LNCaP clone FGC (cell line): ENCODE measurements around the gene C17orf75.
"Not testable (repeated sequence)": the region's sequence is repeated elsewhere in the genome, so short reads cannot be mapped to it uniquely, and the experiment has no call there.

Experiments used
- DNase-seq: peaks from one replicate; pipeline ENCODE4 v3.0.0-alpha.2; 2011; ENCODE audit warnings: low read depth
- H3K4me3 ChIP-seq: 2 replicates; pipeline ENCODE4 v1.5.1; 2011; ENCODE audit warnings: mild to moderate bottlenecking, low read depth, low read length, control low read depth
- CTCF ChIP-seq: IDR thresholded peaks from 2 replicates; pipeline ENCODE4 v1.5.1; 2012; ENCODE audit warnings: mild to moderate bottlenecking; ENCODE audit not compliant: control insufficient read depth, insufficient read depth; ENCODE audit errors: extremely low read depth

Gene C17orf75

GRCh38 chr17:32341857-32342602 lies at the start of gene C17orf75:
C17orf75 (minus strand) TSS chr17:32342173; CDS start chr17:32342139, 34 bp downstream.
- H3K4me3 ChIP-seq = peak within 1 kb of the TSS; percentile 66
- TF ChIP-seq CTCF = no peak
- no peak for DNase-seq

- DNase-seq = no peak
- TF ChIP-seq CTCF = no peak
- no peak overlapping the region for H3K4me3 ChIP-seq
These were observed 46.9 kb upstream of the C17orf75 start for GRCh38 chr17:32388613-32389459.

- DNase-seq, H3K4me3 ChIP-seq: not testable (repeated sequence)
These were observed 46.2 kb upstream of the C17orf75 start for GRCh38 chr17:32388128-32388527.

- no peak overlapping the region for H3K4me3 ChIP-seq
- no peak for TF ChIP-seq CTCF
- no peak for DNase-seq
These were observed 44.9 kb upstream of the C17orf75 start for GRCh38 chr17:32386844-32387243.

GRCh38 chr17:32385971-32386370 lies 44.0 kb upstream of the C17orf75 start:
- DNase-seq = no peak
- no peak overlapping the region for H3K4me3 ChIP-seq
- TF ChIP-seq CTCF = no peak

- no peak for TF ChIP-seq CTCF
- no peak overlapping the region for H3K4me3 ChIP-seq
- DNase-seq = no peak
These were observed 43.1 kb upstream of the C17orf75 start for GRCh38 chr17:32385121-32385520.

- no peak for TF ChIP-seq CTCF
- no peak for DNase-seq
- H3K4me3 ChIP-seq = no peak overlapping the region
These were observed 42.0 kb upstream of the C17orf75 start for GRCh38 chr17:32383926-32384434.
